CD4-positive, alpha-beta T cell (primary cell): ENCODE results near the gene FSTL3. TPM values are rescaled to one million over a fixed set of nuclear protein-coding genes. Genes with fewer than 3 reads are reported as not detected.
A peak's percentile ranks its signal among the peaks of the same experiment; 100 is the strongest.

Source experiments
- ATAC-seq: fragments of 200-7000 bp; cut with Tn5 transposase; one replicate; pipeline ENCODE4 v1.10.0; 2022; ENCODE audit warnings: mild to moderate bottlenecking; ENCODE audit not compliant: poor library complexity
- CTCF ChIA-PET: fragments of 350-600 bp; sonication (Branson Sonifier 250); formaldehyde crosslinking; loops from one replicate; lab custom pipeline; 2021; ENCODE audit warnings: antibody characterized with exemption, inconsistent platforms; lab: Charles Lee
- POLR2A ChIA-PET: fragments of 350-600 bp; sonication (Branson Sonifier 250); formaldehyde crosslinking; loops from one replicate; lab custom pipeline; 2021; ENCODE audit warnings: antibody characterized with exemption, inconsistent platforms; lab: Charles Lee
- DNase-seq, 14 experiments: peaks; one replicate each; pipeline ENCODE4 v3.0.0-alpha.2; 2013 to 2020; ENCODE audit warnings: mixed read lengths in 2 of 14
- H3K27ac ChIP-seq, 2 donors: one replicate each; pipeline versions ENCODE4 v1.5.1 to v1.7.0; 2013; ENCODE audit warnings: low read length in 2 of 2, low read depth in 1 of 2, mild to moderate bottlenecking in 1 of 2
- H3K27me3 ChIP-seq, 2 experiments: 1 replicate in 1 of 2; 2 replicates in 1 of 2; pipeline versions ENCODE4 v1.6.1 to v1.7.0; 2013; ENCODE audit warnings: low read length in 2 of 2, control low read depth in 1 of 2, mild to moderate bottlenecking in 1 of 2, moderate library complexity in 1 of 2; ENCODE audit not compliant: insufficient read depth in 2 of 2, control insufficient read depth in 1 of 2
- H3K36me3 ChIP-seq: one replicate; pipeline ENCODE4 v1.6.1; 2013; ENCODE audit warnings: low read length, control low read depth; ENCODE audit not compliant: insufficient read depth
- H3K4me1 ChIP-seq: one replicate; pipeline ENCODE4 v1.6.1; 2013; ENCODE audit warnings: low read length, control low read depth; ENCODE audit not compliant: insufficient read depth
- H3K4me3 ChIP-seq: one replicate; pipeline ENCODE4 v1.5.1; 2013; ENCODE audit warnings: mild to moderate bottlenecking, low read length, moderate library complexity
- H3K9me3 ChIP-seq, 2 experiments: 1 replicate in 1 of 2; 2 replicates in 1 of 2; pipeline versions ENCODE4 v1.6.1 to v1.7.0; 2013; ENCODE audit warnings: low read length in 2 of 2, mild to moderate bottlenecking in 2 of 2, control low read depth in 1 of 2, moderate library complexity in 1 of 2; ENCODE audit not compliant: control insufficient read depth in 1 of 2, insufficient read depth in 1 of 2
- H3K27ac Mint-ChIP-seq: one replicate; pipeline ENCODE4 v1.8.0; 2020; ENCODE audit warnings: mixed read lengths
- H3K27me3 Mint-ChIP-seq: one replicate; pipeline ENCODE4 v1.8.0; 2021; ENCODE audit warnings: mixed read lengths
- H3K36me3 Mint-ChIP-seq: one replicate; pipeline ENCODE4 v1.8.0; 2021; ENCODE audit warnings: low read depth, mixed read lengths
- H3K4me1 Mint-ChIP-seq: one replicate; pipeline ENCODE4 v1.8.0; 2021; ENCODE audit warnings: low read depth, mixed read lengths
- H3K4me3 Mint-ChIP-seq: one replicate; pipeline ENCODE4 v1.8.0; 2020; ENCODE audit warnings: mild to moderate bottlenecking, mixed read lengths
- H3K9me3 Mint-ChIP-seq: one replicate; pipeline ENCODE4 v1.8.0; 2020; ENCODE audit warnings: mixed read lengths
- intact Hi-C, 2 experiments: fragments of 100-400 bp; cut with DNase I in 1 of 2; cut with micrococcal nuclease in 1 of 2; formaldehyde crosslinking; loops; one replicate each; pipeline versions ENCODE4 v1.15.1 to v1.9.0; 2023 to 2025; cut with DNase I, micrococcal nuclease
- total RNA-seq, 174 experiments: library from RNA in 2 of 174; stranded (reverse) in 2 of 174; gene quantifications; one replicate each; pipeline ENCODE4 v1.2.3 and lab custom pipeline; 2021 to 2026
- TF ChIP-seq, protein P1 (sequence below): fragments of 200-600 bp; IDR thresholded peaks from one replicate; pipeline ENCODE4 v1.8.0; 2022; ENCODE audit warnings: antibody characterized with exemption, mild to moderate bottlenecking

Gene FSTL3
- total RNA-seq, 2 experiments from 2014 or later: 2.2 to 3.4 TPM

DNA sequence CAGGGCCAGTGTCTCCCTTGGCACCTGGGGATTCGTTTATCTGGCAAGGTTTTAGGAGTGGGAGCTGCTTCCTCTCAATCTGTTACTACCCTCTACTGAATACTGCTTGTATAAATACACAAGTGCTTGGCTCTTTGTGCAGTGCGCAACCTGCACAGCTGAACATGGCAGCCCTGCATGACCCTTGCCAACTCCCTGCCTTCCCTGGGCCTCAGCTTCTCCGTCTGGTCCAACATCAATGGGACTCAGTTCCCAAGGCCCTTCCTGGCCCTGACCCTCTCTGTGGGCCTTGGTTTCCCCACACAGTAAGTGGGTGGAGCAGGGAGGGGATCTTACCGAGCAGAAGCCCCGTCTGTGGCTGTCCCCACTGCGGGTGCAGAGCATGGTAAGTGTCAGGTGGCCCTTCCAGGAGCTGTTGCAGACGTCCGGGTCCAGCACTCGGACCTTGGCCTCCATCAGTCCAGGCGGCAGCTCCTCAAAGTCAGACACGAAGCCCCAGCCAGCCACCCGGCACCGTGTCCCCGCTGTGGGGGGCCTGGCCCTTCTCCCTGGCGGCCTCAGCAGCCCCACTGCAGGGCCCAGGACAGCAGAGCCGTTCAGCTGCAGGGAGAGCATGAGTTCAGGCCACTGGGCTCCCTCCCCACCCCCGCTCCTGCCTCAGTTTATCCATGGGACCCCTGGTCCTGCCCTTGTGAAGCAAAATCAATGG lies 10.6 kb downstream of the FSTL3 start:
- Histone ChIP-seq H3K4me1 (peaks cover 1% of the 10 kb centered on the region), H3K27ac (no peak overlapping the region), H3K9me3 (peaks cover 0 to 12% of the 10 kb centered on the region in 2 experiments), H3K4me3 (no peak overlapping the region), H3K36me3 (no peaks in the 10 kb centered on the region), H3K27me3 (no peaks in the 10 kb centered on the region)
- TF ChIP-seq, protein P1, sequence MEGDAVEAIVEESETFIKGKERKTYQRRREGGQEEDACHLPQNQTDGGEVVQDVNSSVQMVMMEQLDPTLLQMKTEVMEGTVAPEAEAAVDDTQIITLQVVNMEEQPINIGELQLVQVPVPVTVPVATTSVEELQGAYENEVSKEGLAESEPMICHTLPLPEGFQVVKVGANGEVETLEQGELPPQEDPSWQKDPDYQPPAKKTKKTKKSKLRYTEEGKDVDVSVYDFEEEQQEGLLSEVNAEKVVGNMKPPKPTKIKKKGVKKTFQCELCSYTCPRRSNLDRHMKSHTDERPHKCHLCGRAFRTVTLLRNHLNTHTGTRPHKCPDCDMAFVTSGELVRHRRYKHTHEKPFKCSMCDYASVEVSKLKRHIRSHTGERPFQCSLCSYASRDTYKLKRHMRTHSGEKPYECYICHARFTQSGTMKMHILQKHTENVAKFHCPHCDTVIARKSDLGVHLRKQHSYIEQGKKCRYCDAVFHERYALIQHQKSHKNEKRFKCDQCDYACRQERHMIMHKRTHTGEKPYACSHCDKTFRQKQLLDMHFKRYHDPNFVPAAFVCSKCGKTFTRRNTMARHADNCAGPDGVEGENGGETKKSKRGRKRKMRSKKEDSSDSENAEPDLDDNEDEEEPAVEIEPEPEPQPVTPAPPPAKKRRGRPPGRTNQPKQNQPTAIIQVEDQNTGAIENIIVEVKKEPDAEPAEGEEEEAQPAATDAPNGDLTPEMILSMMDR: no peak
- DNase-seq (peak in 1 of 14 experiments; percentile 10), ATAC-seq (no peak)
- Mint-ChIP-seq H3K9me3 (no peaks in the 10 kb centered on the region), H3K27me3 (no peaks in the 10 kb centered on the region), H3K36me3 (no peaks in the 10 kb centered on the region), H3K4me1 (no peaks in the 10 kb centered on the region), H3K4me3 (no peak overlapping the region), H3K27ac (no peak overlapping the region)
- intact Hi-C loops: no loop called here
- POLR2A ChIA-PET: no interaction called here
- CTCF ChIA-PET: no interaction called here

DNA sequence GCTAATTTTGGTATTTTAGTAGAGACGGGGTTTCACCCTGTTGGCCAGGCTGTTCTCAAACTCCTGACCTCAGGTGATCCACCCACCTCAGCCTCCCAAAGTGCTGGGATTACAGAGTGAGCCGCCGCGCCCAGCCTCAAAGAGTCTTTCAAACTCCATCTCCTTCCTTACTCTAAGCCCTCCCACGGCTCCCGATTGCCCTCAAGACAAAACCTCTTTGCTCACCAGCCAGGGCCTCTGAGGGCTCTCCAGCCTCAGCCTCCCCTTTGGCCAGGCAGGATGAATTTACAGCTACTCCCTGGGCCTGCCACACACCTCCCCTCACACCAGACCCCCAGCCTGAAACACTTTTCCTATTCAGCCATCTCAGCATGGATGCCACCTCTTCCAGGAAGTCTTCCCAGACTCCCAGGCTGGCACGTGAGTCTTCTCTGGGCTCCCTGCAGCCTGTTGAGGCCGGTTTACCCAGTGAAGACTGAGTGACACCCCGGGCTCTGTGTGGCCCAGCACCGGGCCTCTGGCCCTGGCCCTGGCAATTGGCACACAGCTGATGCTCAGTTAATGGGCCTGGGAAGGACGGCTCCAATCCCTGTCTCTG lies 11.5 kb downstream of the FSTL3 start:
- no peaks in the 10 kb centered on the region for H3K27me3 Mint-ChIP-seq
- DNase-seq (no peak), ATAC-seq (no peak)
- H3K4me3 Mint-ChIP-seq: no peak overlapping the region
- Histone ChIP-seq H3K36me3 (no peaks in the 10 kb centered on the region), H3K4me1 (no peaks in the 10 kb centered on the region), H3K4me3 (no peak overlapping the region), H3K27ac (no peak overlapping the region), H3K9me3 (peaks cover 0 to 8% of the 10 kb centered on the region in 2 experiments), H3K27me3 (no peaks in the 10 kb centered on the region)
- no peaks in the 10 kb centered on the region for H3K4me1 Mint-ChIP-seq
- no peak overlapping the region for H3K27ac Mint-ChIP-seq
- intact Hi-C loops: no loop called here
- no peaks in the 10 kb centered on the region for H3K36me3 Mint-ChIP-seq
- no peaks in the 10 kb centered on the region for H3K9me3 Mint-ChIP-seq
- ChIA-PET CTCF (no interaction called here), POLR2A (no interaction called here)
- TF ChIP-seq, protein P1: no peak

DNA sequence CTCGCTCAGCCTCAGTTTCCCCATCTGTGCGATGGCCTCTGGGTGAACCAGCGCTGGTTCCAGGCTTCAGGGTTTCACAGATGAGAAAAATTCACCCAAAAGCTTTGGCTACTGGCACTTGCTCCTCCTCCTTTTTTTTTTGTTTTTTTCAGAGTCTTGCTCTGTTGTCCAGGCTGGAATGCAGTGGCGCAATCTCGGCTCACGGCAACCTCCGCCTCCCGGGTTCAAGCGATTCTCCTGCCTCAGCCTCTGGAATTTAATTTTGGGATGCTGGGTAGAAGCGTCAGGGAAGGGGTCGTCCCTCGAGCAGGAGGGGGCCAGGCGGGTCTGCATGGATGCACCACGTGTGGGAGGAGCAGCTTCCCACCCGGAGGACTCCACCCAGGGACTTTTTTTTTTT lies 12.0 kb downstream of the FSTL3 start:
- intact Hi-C loops: no loop called here
- H3K27ac ChIP-seq: no peak overlapping the region
- DNase-seq: no peak
- H3K27me3 ChIP-seq: no peaks in the 10 kb centered on the region
- H3K4me1 Mint-ChIP-seq: no peaks in the 10 kb centered on the region
- ChIA-PET CTCF (no interaction called here), POLR2A (no interaction called here)
- H3K27me3 Mint-ChIP-seq: no peaks in the 10 kb centered on the region
- H3K4me1 ChIP-seq: no peaks in the 10 kb centered on the region
- TF ChIP-seq, protein P1: no peak
- peaks cover 0 to 2% of the 10 kb centered on the region in 2 experiments for H3K9me3 ChIP-seq
- ATAC-seq: no peak
- H3K4me3 Mint-ChIP-seq: no peak overlapping the region
- H3K36me3 Mint-ChIP-seq: no peaks in the 10 kb centered on the region
- H3K27ac Mint-ChIP-seq: no peak overlapping the region
- H3K36me3 ChIP-seq: no peaks in the 10 kb centered on the region
- H3K9me3 Mint-ChIP-seq: no peaks in the 10 kb centered on the region
- no peak overlapping the region for H3K4me3 ChIP-seq
